Measurements from ENCODE around the gene UVRAG.

DNA sequence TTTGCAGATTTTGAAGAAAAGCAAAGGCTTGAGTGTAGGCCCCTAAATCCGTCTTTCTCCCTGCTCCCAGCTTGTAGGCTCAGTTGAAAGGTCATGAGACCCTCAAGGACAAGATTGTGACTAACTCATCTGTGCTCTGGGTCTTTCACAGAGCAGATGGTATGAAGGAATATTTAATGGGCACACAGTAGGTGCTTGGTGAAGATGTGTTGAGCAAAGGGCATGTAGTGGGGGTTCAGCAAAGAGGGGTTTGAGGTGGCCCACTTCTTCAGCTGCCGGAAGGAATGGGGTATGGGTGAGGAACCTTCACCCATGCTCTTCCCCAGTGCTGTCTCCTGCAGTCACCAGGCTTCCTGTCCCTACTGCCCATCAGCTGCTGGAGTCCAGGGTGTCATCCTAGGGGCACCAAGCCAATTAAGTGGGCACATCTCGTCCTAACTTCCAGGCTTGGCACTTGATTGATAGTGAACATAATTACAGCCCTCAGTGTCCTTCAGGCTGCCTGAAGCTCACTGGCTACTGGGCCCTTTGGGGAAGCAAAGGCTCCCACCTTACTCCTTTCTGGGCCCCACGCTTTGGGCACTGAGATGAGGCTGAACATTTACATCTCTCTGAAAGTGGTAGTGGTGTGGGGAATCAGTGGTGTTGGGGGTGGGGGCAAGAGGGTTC is 31.5 kb upstream of the UVRAG start:
- no peak for TF ChIP-seq POLR2A (IDR thresholded peaks at IDR 0.05)
- TF ChIP-seq, protein P1, sequence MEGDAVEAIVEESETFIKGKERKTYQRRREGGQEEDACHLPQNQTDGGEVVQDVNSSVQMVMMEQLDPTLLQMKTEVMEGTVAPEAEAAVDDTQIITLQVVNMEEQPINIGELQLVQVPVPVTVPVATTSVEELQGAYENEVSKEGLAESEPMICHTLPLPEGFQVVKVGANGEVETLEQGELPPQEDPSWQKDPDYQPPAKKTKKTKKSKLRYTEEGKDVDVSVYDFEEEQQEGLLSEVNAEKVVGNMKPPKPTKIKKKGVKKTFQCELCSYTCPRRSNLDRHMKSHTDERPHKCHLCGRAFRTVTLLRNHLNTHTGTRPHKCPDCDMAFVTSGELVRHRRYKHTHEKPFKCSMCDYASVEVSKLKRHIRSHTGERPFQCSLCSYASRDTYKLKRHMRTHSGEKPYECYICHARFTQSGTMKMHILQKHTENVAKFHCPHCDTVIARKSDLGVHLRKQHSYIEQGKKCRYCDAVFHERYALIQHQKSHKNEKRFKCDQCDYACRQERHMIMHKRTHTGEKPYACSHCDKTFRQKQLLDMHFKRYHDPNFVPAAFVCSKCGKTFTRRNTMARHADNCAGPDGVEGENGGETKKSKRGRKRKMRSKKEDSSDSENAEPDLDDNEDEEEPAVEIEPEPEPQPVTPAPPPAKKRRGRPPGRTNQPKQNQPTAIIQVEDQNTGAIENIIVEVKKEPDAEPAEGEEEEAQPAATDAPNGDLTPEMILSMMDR (IDR thresholded peaks at IDR 0.05), result no peak

Data from stomach (tissue), 4 donors.